AG09309 (cell line): Measurements from ENCODE around the gene NPR1.

Experiments used
- DNase-seq: peaks from one replicate; pipeline ENCODE4 v3.0.0-alpha.2; 2010; ENCODE audit warnings: low read depth
- H3K4me3 ChIP-seq: 2 replicates; pipeline ENCODE4 v1.5.1; 2011; ENCODE audit warnings: mild to moderate bottlenecking, low read depth, low read length, moderate library complexity; ENCODE audit not compliant: control insufficient read depth
- CTCF ChIP-seq: IDR thresholded peaks from 2 replicates; pipeline ENCODE4 v1.5.1; 2011; ENCODE audit warnings: mild to moderate bottlenecking, low read depth, low read length, inconsistent platforms; ENCODE audit not compliant: insufficient read depth, control insufficient read depth; ENCODE audit errors: missing control alignments

Gene NPR1

GRCh38 chr1:153649137-153649862 is 29.2 kb upstream of the NPR1 start:
- no peak for TF ChIP-seq CTCF
- no peak for DNase-seq
- no peak overlapping the region for H3K4me3 ChIP-seq

DNA sequence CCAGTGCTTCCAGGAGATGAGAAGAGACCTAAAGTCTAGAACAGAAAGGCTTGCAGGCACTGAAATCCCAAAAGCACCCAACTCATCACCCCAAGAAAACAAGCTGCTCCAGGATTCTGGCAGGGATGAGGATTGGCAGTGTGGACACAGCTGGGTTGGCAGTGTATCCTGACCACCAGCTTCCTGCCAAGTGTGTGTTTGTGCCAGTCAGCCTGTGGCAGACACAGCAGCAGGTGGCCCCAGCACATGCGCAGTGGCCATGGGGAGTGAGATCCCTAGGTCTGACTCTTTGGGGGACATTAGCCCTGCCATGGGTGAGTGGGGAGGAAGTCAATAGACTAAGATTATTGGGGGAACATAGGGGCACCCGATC is 28.6 kb upstream of the NPR1 start:
- TF ChIP-seq CTCF = no peak
- DNase-seq = no peak
- H3K4me3 ChIP-seq = no peak overlapping the region

GRCh38 chr1:153651771-153652170 is 26.7 kb upstream of the NPR1 start:
- no peak for TF ChIP-seq CTCF

GRCh38 chr1:153652805-153653500 is 25.5 kb upstream of the NPR1 start:
- no peak for DNase-seq
- H3K4me3 ChIP-seq = no peak overlapping the region
- no peak for TF ChIP-seq CTCF

More at GRCh38 chr1:153651771-153652170, 26.7 kb upstream of the NPR1 start:
- DNase-seq = no peak
- H3K4me3 ChIP-seq = no peak overlapping the region

- DNase-seq = no peak
- TF ChIP-seq CTCF = no peak
Measured at GRCh38 chr1:153655333-153655732, 23.2 kb upstream of the NPR1 start.

GRCh38 chr1:153658400-153659174 is 19.9 kb upstream of the NPR1 start, which contains the start of gene SNAPIN:
Gene SNAPIN, plus strand, starts transcription at chr1:153658703. Its CDS starts 41 bp downstream, at chr1:153658744.
- no peak for DNase-seq

More at GRCh38 chr1:153655333-153655732, 23.2 kb upstream of the NPR1 start:
- H3K4me3 ChIP-seq = no peak overlapping the region

More at GRCh38 chr1:153658400-153659174, 19.9 kb upstream of the NPR1 start, which contains the start of gene SNAPIN:
- TF ChIP-seq CTCF = peak; percentile 4
- H3K4me3 ChIP-seq = peak within 1 kb of the TSS; percentile 96
